AG20443 (cell line): ENCODE data around the gene CCM2.
"Not testable (repeated sequence)": the region's sequence is repeated elsewhere in the genome, so short reads cannot be mapped to it uniquely, and the experiment has no call there.

Experiments
- DNase-seq: peaks from one replicate; pipeline ENCODE4 v3.0.0; 2012; ENCODE audit warnings: low spot score, mixed read lengths

Gene CCM2

DNA sequence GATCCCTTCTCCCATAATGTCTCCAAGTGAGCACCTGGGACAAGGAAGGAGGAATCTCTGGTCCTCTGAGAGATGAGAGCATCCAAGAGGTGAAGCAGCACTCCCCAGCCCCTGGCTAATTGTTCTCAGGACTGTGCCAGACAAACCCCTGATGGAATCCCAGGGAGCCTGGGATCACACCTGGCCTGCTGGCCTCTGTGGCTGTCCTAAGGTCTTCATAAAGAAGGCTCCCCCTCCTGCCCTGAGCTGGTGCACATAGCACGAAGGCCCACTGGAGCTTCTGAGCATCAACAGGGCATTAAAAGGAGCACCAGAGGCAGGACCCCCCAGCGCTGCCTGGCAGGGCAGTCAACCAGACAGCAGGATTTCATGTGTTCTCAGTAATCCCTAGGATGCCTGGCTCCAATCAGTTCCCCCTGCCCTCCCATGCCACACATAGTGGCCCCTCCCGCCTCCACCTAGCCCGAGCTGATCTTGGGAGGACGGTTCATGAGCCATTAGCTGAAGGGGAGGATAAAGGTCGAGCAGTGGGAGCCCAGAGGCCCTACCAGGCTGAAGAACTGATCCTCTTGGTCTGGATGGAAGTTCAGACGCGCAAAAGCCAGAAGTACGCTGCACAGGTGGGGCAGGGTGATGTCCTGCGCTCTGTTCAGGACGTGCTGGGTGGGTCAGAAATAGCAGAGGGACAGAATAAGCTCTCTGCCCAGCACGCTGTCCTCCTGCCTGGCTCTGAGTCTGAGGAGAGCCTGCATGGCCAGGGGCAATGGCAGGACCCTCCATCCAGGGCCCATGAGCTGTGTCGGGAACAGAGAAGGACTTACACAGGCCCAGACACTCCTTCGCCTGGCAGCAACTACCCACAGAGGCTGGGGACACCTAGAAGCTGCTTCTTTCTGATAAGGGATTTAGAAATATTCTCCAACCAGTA is 103.0 kb downstream of the CCM2 start:
- DNase-seq: no peak

DNA sequence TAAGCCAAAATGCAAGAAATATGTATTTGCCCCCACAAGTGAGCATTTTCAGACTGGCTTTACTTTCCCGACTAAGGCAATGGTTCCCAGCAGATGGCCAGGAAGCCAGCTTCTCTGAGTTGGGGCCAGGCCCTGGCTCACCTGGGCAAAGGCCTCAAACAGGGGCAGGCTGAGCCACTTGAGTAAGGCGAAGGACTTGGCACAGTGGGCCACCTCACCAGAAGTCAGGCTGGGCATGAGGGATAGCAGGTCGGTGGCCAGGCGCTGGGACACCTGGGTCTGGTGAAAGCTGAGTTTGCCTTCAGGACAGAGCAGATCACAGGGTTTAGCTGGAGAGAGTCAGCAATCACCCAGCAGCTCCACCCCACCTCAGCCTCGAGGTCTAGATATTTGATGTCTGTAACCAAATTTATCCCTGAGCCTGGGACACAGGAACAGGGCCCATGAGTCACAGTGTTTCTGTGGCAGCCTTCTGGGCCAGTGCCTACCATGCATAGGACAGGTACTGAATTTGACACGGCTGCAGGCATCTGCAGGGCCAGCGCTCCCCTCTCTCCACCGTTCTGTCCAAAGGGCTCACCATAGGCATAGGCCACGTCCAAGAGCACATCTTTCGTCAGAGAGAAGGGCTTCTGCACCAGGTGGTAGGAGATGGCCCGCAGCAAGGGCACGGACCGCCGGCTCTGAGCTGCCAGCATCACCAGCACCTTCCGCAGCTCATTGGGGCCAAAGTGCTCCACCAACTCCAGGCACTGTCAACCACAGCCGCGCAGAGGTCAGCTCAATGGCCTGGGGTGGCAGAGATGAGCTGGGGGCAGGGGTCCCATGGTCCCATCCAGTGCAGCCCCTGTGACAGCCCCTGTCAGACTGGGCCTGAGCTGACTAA is 104.2 kb downstream of the CCM2 start:
- DNase-seq: no peak

DNA sequence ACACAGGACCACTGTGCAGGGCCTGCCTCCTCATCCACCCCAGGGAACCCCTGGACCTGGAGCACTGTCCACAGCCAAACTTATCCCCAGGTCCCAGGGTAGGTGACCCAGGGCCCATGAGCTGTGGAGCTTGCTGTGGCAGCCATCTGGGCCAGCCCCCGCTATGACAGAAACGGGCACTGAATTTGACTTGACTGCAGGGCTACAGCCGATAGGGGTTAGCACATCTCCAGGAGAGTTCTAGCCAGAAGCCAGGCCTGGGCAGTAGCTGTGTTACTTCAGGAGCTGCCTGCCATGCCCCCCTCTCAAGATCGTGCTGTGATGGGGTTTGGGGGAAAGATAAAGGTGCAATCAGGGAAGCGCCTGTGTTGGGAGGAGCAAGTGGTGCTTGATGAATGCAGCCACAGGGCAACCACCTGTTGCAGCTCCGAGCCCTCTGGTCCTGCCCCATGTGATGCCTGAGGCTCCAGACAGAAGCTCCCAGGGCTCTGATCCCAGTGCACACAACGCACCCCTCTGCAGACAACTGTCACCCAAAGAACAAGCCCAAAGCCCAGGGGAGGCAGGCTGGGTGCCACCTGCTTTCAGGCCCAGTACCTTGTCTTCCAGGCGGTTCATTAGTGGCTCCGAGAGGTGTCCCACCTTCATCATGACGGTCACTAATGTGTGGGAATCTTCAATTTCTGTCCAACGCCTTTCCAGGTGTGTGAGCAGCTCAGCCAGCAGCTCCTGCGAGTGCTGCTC is 105.0 kb downstream of the CCM2 start:
- DNase-seq: no peak

DNA sequence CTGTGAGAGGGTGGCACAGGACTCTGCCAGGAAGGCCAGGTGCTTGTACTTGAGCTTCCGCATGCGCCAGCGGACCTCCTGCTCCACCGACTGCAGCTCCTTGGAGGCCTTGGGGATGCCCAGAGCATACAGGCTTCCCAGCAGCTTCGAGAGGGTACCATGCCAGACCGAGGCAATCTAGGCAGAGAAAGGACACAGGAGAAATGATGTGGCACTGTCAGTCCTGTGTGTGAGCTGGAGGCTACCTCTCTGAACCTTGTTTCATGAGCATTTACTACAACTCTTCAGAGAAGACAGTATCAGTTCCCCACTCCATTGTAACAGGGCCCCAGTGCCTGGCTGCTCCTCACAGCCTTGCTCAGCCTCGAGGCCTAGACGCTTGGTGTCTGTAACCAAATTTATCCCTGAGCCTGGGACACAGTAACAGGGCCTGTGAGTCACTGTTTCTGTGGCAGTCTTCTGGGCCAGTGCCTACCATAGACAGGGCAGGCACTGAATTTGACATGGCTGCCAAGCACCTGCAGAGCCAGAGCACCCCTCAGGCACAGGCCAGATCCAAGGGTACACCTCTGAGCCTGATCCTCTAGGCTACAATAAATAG is 105.7 kb downstream of the CCM2 start:
- no peak for DNase-seq

DNA sequence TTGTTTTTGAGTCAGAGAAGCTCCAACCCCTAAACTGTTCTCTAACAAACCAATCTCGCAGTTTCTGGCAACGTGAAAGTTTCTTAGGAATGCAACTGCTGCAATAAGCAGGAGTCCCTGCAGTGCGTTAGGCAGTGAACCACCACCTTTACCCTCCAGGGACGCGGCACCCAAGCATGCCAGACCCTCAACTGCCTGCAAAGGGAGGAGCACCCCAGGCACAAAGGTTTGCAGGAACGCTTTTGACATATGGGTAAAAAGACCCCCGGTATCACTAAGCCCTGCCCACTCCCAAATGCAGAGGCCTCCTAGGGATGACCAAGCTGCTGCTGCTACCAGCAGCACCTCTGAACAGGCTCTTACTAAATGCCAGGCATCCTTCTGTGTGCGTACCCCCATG is 106.8 kb downstream of the CCM2 start:
- no peak for DNase-seq

DNA sequence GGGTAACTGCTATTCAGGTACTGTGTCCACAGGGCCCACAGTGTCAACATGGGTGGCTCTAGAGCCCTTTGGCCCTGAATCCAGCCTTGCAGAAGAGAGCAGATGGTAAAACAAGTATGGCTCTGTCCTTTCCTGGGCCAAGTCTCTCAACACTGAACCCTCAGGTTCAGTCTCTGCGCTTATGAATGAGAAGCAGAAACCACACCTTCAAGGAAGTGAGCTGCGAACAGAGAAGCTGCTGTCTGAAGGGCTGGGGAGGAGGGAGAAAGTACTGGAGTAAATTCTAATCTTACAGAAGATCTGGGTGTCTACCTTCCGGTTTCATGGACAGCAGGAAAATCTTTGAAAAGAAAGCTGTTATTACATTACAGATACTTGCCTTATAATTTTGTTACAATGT is 107.4 kb downstream of the CCM2 start:
- DNase-seq: no peak

DNA sequence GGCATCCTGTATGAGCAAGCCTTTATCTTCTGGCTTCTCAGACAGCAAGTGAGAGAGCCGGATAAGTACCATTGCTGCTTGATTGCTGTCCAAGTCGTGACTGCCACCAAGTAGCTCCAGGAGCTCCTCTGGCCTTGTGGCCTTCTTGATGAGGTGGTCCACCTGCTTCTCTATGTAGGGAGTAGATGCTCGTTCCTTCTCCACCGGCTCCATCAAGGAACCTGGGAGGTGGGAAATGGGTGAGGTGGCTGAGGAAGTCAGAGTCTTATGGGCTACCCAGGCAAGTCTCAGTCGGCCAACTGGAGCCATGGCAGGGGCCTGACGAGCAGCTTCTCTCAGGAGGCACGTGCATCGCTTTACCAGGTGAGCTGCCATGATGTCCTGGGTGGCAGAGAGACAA is 108.9 kb downstream of the CCM2 start:
- no peak for DNase-seq

DNA sequence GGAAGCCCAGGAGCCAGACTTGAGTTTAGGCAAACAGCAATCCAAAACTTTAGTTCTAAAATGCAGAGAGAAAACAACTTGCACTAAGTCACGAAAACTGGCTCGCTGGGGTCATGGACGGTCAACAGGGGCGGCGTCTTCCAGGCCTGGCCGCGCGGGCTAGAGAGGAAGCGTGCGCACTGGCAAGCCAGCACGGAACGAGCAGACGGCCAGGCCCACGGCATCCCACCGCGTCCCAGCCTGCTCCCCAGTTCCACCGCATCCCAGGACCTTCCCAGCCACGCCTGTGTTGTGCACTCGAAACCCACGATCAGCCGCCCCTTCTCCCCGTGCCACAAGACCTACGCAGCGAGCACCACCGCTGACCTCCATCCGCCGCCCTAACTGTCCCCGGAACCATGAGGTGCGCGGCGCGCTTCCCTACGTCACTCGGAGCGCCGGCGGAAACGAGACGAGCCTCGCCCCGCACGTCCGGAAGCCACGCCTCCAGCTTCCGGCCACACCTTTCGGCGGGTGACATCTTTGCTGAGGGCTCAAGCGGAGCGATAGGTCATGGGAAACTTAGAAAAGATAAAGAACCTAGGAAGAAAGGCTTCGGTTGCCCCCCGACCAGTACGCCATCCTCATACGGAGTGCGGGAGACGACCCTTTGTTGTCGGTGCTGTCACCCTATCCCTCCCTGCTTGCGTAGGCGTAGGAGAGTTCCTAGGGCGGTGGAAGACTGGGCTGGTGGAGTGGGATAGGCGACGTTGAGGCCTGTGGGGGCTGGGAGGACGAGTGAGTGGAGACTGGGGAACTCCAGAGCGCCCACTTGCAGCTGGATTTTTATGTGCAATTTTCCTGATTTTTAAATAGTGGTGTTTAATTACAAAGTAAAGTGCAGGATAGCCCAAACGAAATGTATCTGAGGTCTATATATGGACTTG is 111.6 kb downstream of the CCM2 start, which contains the start of gene TBRG4:
Gene TBRG4 (minus strand): TSS at position 400 of the 926 bp plus-strand sequence. CDS start 2,460 bp downstream, outside the sequence.
- peak; percentile 97 for DNase-seq

DNA sequence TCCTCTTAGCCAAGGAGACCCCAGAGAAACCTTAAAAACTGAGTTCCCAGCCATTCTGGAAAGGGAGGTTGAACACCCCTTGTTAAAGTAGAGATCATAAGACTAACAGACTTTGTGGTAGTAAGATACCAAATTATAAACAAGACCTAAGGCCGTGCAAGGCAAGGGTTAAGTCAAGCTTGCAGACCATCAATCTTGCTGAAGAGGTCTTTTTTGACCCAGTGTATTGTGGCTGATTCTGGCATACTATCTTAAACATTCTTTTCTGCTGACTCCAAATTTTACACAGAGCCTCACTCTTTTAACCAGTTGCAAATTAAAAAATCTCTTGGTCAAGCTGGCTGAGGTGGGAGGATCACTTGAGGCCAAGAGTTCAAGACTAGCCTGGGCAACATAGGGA is 112.6 kb downstream of the CCM2 start:
- no peak for DNase-seq

DNA sequence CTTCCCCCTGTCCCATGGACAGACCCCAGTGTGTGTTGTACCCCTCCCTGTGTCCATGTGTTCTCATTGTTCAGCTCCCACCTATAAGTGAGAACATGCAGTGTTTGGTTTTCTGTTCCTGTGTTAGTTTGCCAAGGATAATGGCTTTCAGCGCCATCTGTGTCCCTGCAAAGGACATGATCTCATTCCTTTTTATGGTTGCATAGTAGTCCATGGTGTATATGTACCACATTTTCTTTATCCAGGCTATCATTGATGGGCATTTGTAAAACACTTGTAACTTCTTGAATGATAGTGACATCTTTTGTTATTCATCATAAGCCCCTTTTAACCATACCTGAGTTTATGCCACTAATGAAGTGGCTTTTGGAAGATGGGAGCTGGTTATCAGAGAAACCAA is 114.3 kb downstream of the CCM2 start:
- not testable (repeated sequence) for DNase-seq

DNA sequence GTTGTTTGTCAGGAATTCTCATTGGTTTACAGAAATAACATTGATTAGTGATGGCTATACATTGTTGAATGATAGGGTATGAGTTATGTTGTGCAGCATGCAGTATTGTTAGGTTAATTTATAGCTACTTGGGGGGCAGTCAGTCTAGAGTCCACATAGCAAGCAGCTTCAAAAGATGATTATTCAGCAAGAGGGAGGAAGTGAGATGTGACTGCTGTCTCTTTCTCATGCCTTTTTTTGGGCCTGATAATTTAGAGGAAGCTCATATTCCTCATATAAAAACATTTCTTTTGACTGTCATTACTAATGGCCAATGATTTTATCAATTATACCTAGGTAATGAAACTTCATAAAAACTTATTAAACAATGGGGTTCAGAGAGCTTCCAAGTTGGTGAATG is 114.9 kb downstream of the CCM2 start:
- DNase-seq: no peak

DNA sequence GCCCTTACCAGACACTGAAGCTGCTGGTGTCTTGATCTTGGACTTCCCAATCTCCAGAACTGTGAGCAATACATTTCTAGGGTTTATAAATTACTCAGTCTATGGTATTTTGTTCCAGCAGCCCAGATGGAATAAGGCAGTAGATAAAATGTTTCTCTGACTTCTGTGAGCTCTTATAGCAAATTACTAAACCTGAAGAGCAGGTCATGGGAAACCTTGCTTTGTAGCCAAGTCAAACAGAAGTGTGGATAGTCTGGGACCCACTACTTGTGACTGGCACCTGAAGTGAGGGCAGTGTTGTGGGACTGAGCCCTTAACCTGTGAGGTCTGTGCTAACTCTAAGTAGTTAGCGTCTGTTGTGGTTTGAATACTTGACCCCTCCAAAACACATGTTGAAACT is 116.0 kb downstream of the CCM2 start:
- no peak for DNase-seq

DNA sequence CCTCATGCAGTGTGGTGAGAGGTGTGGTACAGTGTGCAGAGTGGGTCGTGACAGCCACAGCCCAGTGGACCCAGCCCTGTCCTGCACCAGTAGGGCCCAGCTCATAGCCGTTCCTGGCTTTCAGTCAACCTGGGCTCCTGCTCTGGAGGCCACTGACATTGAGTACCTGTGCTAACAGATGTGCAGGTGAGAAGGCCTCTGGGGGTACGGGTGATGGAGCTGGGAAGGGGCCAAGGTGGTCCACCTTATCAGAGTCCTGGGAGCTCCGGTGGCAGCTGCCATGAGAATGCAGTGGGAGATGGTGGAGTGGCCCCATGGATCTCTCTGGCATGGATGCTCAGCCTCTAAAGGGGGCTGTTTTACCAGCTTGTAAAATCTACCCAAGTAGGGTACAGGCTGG is 117.6 kb downstream of the CCM2 start:
- DNase-seq: no peak

DNA sequence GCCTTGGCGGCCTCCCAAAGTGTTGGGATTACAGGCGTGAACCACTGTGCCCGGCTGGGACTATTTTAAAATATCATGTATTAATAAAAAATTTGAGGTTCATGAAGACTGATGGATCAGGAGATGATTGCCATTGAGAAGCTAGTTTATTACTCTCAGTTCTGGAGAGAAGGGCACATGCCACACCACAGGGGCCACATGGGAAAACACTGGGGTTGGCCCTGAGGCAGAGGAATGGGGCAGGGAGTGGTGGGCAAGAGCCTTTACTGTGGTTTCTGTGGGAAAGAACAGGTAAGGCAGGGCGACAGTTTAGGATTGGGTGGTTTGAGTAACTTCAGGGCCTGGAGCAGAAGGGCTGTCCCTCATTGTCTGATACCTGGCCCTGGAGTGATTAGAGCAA is 118.3 kb downstream of the CCM2 start:
- DNase-seq: no peak

DNA sequence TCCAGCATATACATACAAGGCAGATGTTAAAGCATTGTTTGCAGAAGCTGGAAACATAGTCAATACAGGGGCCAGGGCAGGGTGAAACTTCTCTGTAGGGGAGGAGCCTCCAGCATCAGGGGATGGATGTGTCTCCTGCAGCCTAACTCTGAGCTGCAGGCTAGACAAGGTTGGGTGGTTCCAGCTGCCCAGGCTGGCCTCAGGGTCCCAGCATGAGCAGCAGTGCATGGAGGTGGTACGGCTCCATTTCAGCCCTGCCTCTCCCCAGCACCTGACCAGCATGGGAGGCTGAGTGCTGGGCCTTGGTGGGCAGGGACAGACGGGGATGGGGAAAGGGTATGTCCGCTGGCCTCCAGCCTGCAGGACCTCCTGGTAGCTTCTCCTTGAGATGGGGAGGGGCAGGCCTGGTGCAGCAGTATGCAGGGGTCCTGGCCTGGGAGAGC is 118.9 kb downstream of the CCM2 start:
- DNase-seq: no peak

DNA sequence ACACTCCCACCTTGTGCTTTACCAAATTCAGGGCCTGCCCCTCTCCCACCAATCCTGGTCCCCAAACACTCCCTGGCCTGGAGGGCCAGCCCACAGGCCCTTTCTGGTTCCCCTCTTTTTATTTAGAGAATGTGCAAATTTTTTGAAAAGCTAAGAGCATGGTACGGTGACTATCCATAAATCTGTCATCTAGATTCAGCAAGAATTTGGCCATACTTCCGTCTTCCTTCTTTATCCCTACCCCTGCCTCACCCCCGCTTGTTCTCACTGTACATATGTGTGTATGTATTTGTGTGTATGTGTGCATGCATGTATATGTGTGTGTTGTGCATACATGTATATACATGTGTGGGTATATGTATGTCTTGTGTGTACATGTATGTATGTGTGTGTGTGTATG is 119.5 kb downstream of the CCM2 start:
- DNase-seq: no peak

DNA sequence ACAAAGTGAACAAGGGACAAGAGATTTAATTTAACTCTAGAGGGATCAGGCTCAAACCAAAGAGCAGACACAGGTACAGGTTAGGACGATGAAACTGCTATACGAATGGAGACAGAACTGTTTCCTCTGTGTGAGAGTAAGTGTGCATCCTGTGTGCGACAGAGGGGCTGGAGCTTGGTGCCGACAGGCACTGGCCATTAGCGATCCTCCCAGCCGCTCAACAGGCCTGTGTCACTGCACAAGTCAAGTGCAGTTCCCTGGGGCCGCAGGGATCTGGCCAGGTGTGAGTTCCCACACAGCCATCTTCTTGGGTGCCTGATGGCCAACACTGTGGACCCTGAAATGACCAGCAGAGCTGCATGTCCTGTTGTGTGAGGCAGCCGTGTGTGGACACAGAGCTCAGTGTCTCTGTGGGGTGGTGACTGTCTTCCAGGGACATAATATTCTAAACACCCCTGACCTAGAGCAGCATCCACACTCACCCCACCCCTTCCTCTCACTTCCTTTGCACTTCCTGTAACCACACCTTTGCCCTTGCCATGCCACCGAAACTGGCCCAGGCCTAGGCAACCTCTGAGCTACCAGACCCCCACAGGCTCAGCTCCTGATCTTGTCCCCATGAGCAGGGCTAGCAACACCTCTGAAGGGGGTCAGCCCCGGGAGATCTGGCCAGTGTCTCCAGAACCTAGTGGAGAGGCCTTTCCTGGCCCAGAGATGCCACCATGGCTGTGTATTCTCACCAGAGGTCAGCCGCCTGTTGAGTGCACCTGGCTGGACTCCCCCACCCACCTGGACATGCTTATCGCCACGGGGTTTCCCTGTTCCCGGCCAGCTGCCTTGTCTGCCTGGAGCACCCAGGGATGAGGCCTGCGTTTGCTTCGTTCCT is 123.2 kb downstream of the CCM2 start:
- no peak for DNase-seq

DNA sequence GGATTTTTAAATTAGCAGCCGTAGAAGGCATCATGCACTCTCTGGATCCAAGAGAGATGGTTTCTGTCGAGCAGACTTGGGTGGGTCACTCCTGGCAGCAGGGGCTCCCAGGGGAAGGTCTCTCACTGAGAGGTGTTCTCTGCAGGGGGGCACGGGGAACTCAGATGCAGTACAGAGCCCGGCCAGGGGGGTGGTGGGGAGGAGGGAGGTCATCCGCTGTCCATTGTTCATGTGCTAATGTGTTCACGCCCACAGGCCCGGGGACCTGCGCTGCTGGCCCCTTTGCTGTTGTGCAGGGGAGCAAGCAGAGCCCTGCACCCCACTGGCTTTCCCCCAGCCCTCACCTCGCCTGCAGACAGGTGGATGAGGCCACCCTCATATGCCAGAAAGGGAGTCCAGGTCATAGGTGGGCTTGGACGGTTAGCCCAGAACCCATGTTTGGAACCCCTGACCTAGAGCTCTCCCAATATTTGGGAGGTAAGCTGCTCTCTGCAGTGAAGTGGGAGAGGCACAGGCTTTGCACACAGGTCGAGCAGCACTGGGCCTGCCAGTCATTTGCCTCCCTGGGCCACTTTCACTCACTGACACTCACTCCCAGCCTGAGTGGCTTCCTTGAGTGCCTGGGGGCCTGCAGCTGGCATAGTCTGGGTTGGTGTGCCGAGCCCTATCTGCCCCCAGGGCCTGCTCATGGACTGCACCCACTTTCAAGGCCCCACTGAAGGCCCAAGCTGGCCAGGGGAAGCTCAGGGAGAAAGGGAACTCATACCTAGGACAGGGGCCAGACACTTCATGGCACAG is 124.1 kb downstream of the CCM2 start:
- DNase-seq: no peak
